ENCODE measurements around the gene NCAM1. TPM values are rescaled to one million over a fixed set of nuclear protein-coding genes. Genes with fewer than 3 reads are reported as not detected.

The NCAM1 gene
- total RNA-seq, 6 experiments from 2014 or later = 1.2 to 2.4 (median 1.8) TPM

GRCh38 chr11:113255096-113255495, 293.9 kb downstream of the NCAM1 start:
- Histone ChIP-seq H3K36me3 (no peaks in the 10 kb centered on the region), H3K27ac (no peak overlapping the region), H3K27me3 (no peaks in the 10 kb centered on the region), H3K9me3 (no peaks in the 10 kb centered on the region), H3K4me3 (no peak overlapping the region), H3K4me1 (no peaks in the 10 kb centered on the region)
- intact Hi-C loops (cut with DNase I) = no loop called here
- 68% methylated on average over 4 of the region's 4 CpGs for WGBS (ENCODE audit: insufficient coverage, low coverage, low lambda C conversion rate, missing lambda C conversion rate)
- no peak for ATAC-seq
- TF ChIP-seq POLR2A (IDR thresholded peaks at IDR 0.05) = no peak
- no peak for TF ChIP-seq CTCF (IDR thresholded peaks at IDR 0.05)
- no peak for DNase-seq

GRCh38 chr11:113255741-113256140, 294.5 kb downstream of the NCAM1 start:
- intact Hi-C loops (cut with DNase I) = no loop called here
- H3K27me3 ChIP-seq = no peaks in the 10 kb centered on the region
- no peak for DNase-seq
- WGBS (ENCODE audit: insufficient coverage, low coverage, low lambda C conversion rate, missing lambda C conversion rate) = 52% methylated on average over 2 of the region's 6 CpGs
- no peak overlapping the region for H3K27ac ChIP-seq
- no peaks in the 10 kb centered on the region for H3K36me3 ChIP-seq
- H3K4me1 ChIP-seq = no peaks in the 10 kb centered on the region
- H3K4me3 ChIP-seq = no peak overlapping the region
- TF ChIP-seq POLR2A (IDR thresholded peaks at IDR 0.05) (no peak), CTCF (IDR thresholded peaks at IDR 0.05) (no peak)
- H3K9me3 ChIP-seq = no peaks in the 10 kb centered on the region
- ATAC-seq = no peak

- Histone ChIP-seq H3K4me3 (no peak overlapping the region), H3K9me3 (no peaks in the 10 kb centered on the region), H3K27me3 (no peaks in the 10 kb centered on the region), H3K36me3 (no peaks in the 10 kb centered on the region), H3K27ac (no peak overlapping the region), H3K4me1 (no peaks in the 10 kb centered on the region)
- 85% methylated on average over 3 of the region's 3 CpGs for WGBS (ENCODE audit: insufficient coverage, low coverage, low lambda C conversion rate, missing lambda C conversion rate)
- TF ChIP-seq POLR2A (IDR thresholded peaks at IDR 0.05) = no peak
- no peak for TF ChIP-seq CTCF (IDR thresholded peaks at IDR 0.05)
- ATAC-seq (no peak), DNase-seq (no peak)
- intact Hi-C loops (cut with DNase I) = no loop called here
Measured at GRCh38 chr11:113256431-113257202, 295.4 kb downstream of the NCAM1 start.

- H3K27ac ChIP-seq = no peak overlapping the region
- H3K27me3 ChIP-seq = no peaks in the 10 kb centered on the region
- intact Hi-C loops (cut with DNase I) = no loop called here
- no peaks in the 10 kb centered on the region for H3K9me3 ChIP-seq
- WGBS (ENCODE audit: insufficient coverage, low coverage, low lambda C conversion rate, missing lambda C conversion rate) = 87% methylated on average over 9 of the region's 9 CpGs
- DNase-seq = no peak
- no peak overlapping the region for H3K4me3 ChIP-seq
- TF ChIP-seq POLR2A (IDR thresholded peaks at IDR 0.05) (no peak), CTCF (IDR thresholded peaks at IDR 0.05) (no peak)
- ATAC-seq = no peak
- no peaks in the 10 kb centered on the region for H3K4me1 ChIP-seq
- H3K36me3 ChIP-seq = no peaks in the 10 kb centered on the region
Measured at GRCh38 chr11:113260096-113260425, 298.8 kb downstream of the NCAM1 start.

All from right lobe of liver (tissue), 6 donors.